ENCODE data around the gene AP4S1. TPM values are rescaled to one million over a fixed set of nuclear protein-coding genes. Genes with fewer than 3 reads are reported as not detected.
A peak's percentile ranks its signal among the peaks of the same experiment; 100 is the strongest.

AP4S1 gene
- polyA plus RNA-seq, 1 experiment: 8.0 TPM

DNA sequence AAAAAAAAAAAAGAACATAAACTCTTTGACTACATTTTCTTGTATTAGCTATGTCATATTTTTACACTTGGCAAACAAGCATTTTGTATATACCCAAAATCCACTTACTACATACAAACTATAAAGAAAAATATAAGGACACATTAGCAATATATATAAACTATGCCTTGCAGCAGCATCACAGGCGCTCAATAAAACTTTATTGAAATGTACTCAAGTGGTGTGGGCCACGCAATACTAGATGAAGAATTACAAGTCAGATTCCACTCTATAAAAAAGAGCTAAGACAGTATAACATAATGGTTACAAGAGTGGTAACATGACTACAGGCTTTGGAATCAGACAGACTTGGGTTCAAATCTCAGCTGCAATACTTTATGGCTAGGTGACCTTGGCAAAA lies 3.1 kb upstream of the AP4S1 start:
- Histone ChIP-seq H3K27ac (ENCODE audit: low read depth, low read length) (no peak overlapping the region), H3K9me3 (ENCODE audit: control insufficient read depth, insufficient read depth, low read length) (no peaks in the 10 kb centered on the region), H3K4me3 (ENCODE audit: low read depth, low read length) (no peak overlapping the region), H3K27me3 (ENCODE audit: control insufficient read depth, insufficient read depth, low read length) (no peaks in the 10 kb centered on the region)
- TF ChIP-seq, protein P1, sequence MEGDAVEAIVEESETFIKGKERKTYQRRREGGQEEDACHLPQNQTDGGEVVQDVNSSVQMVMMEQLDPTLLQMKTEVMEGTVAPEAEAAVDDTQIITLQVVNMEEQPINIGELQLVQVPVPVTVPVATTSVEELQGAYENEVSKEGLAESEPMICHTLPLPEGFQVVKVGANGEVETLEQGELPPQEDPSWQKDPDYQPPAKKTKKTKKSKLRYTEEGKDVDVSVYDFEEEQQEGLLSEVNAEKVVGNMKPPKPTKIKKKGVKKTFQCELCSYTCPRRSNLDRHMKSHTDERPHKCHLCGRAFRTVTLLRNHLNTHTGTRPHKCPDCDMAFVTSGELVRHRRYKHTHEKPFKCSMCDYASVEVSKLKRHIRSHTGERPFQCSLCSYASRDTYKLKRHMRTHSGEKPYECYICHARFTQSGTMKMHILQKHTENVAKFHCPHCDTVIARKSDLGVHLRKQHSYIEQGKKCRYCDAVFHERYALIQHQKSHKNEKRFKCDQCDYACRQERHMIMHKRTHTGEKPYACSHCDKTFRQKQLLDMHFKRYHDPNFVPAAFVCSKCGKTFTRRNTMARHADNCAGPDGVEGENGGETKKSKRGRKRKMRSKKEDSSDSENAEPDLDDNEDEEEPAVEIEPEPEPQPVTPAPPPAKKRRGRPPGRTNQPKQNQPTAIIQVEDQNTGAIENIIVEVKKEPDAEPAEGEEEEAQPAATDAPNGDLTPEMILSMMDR (IDR thresholded peaks at IDR 0.05; ENCODE audit: low read depth, low read length): no peak
- POLR2A ChIA-PET: interaction anchor here (0.6 kb wide), 1 partner anchor 351 kb away, joined by 3 read pairs; no protein-coding TSS in a partner anchor
- DNase-seq (ENCODE audit: low read depth, low spot score): no peak
- CTCF ChIA-PET: interaction anchor here (0.7 kb wide), 1 partner anchor 99 kb away, joined by 3 read pairs; no protein-coding TSS in a partner anchor

DNA sequence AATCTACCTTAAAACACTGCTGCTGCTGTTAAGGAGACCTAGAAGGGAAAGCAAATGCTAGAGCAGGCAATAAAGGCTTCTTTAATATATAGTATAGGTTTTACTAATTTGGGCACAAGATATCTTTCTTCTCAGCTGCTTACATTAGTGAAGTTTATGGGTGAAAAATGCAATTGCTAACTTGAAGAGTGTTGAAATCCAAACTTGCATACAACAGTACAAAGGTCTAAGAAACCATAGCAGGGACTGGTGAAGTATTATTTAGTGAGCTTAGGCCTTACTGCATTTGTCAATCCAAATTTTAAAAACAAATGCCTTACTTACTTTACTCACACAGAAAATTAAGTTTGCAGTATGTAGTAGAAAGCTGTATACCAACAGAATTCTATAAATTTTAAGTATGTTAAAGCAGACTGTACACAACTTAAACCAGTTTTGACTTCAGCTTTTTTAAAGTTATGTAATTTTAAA lies 1.4 kb upstream of the AP4S1 start:
- H3K27ac ChIP-seq (ENCODE audit: low read depth, low read length): no peak overlapping the region
- DNase-seq (ENCODE audit: low read depth, low spot score): no peak
- ChIA-PET POLR2A (no interaction called here), CTCF (interaction anchor here (1.2 kb wide), 1 partner anchor 14 kb away, joined by 3 read pairs; no protein-coding TSS in a partner anchor)
- H3K4me3 ChIP-seq (ENCODE audit: low read depth, low read length): peak overlapping the region; percentile 93
- TF ChIP-seq, protein P1 (IDR thresholded peaks at IDR 0.05; ENCODE audit: low read depth, low read length): no peak
- no peaks in the 10 kb centered on the region for H3K9me3 ChIP-seq (ENCODE audit: control insufficient read depth, insufficient read depth, low read length)
- no peaks in the 10 kb centered on the region for H3K27me3 ChIP-seq (ENCODE audit: control insufficient read depth, insufficient read depth, low read length)

DNA sequence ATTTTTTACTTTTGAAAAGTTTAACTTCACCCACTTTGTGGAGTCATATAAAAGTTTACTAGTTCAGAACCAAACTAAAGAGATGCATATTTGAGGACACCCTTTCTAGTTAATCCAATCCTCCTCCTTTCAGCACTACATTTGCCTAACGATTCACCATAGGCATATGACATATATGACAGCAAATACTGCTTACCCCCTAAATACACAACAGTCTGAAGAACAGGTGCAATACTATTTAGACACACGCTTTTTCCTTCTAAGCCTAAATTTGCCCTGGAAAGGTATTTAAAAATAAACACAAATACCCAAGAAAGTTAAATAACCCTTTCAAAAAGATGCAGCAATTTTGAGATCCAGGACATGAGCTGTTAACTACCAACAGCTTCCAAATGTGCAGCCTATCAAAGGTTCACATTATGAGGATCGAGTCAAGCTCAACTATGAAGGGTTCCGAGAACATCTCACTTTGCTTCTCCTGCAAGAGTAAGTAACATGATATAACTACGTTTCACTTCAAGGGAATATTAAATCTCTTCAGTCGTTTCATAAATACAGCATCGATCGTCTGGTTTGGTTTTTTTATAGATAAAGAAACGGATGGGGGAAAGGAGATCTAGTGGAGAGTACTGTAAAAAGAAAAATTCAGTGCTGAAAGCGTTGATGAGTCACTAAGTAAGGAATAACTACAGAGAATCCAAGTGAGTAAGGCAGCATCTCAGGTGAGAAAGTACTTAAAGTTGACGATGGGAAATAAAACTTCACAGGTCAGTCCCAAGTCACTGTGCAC lies 677 bp upstream of the AP4S1 start:
- POLR2A ChIA-PET: interaction anchor here (1.4 kb wide), 1 partner anchor 34 kb away, joined by 3 read pairs; no protein-coding TSS in a partner anchor
- Histone ChIP-seq H3K4me3 (ENCODE audit: low read depth, low read length) (peak overlapping the region; percentile 93), H3K9me3 (ENCODE audit: control insufficient read depth, insufficient read depth, low read length) (no peaks in the 10 kb centered on the region), H3K27ac (ENCODE audit: low read depth, low read length) (peak overlapping the region; percentile 82), H3K27me3 (ENCODE audit: control insufficient read depth, insufficient read depth, low read length) (no peaks in the 10 kb centered on the region)
- no peak for DNase-seq (ENCODE audit: low read depth, low spot score)
- TF ChIP-seq, protein P1 (IDR thresholded peaks at IDR 0.05; ENCODE audit: low read depth, low read length): no peak
- CTCF ChIA-PET: no interaction called here

DNA sequence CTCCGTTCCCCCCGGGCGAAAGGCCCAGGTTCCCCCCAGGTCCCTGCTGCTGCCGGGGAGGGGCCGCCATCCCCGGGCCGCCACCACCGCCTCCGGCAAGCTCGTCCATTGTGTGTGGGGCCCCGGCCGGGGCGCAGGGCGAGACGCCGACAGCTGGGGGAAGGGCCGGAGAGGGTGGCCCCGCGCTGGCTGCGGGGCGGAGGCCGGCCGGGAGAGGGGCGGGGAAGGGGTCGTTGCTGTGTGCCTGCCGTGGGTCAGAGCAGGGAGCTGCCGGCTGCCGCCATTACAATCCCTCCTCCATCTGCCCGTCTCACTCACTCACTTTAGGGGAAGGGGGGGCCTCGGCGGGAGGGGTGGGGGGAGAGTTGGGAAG lies 614 bp downstream of the AP4S1 start, which contains the start of gene STRN3:
Gene STRN3 (minus strand): TSS at position 303 of the 373 bp plus-strand sequence. CDS start 194 bp downstream, at position 109.
- DNase-seq (ENCODE audit: low read depth, low spot score): no peak
- peak within 1 kb of the TSS; percentile 95 for H3K27ac ChIP-seq (ENCODE audit: low read depth, low read length)
- peak within 1 kb of the TSS; percentile 93 for H3K4me3 ChIP-seq (ENCODE audit: low read depth, low read length)
- no peaks in the 10 kb centered on the region for H3K27me3 ChIP-seq (ENCODE audit: control insufficient read depth, insufficient read depth, low read length)
- TF ChIP-seq, protein P1 (IDR thresholded peaks at IDR 0.05; ENCODE audit: low read depth, low read length): no peak
- H3K9me3 ChIP-seq (ENCODE audit: control insufficient read depth, insufficient read depth, low read length): no peaks in the 10 kb centered on the region
- ChIA-PET CTCF (interaction anchor here (0.7 to 1.0 kb wide), 2 partner anchors 12 to 44 kb away, joined by 3 to 4 read pairs; no protein-coding TSS in a partner anchor), POLR2A (interaction anchor here (0.6 to 1.6 kb wide), 17 partner anchors 10 to 394 kb away, joined by 3 to 11 read pairs (median 4); partner anchors contain the start of gene HEATR5A)

Measured in AG04450 (cell line).